PFSK-1 (cell line): ENCODE data around the gene CCIN.

Experiments used
- POLR2AphosphoS5 ChIP-seq: IDR thresholded peaks from 2 replicates; pipeline ENCODE4 v1.6.1; 2012; ENCODE audit warnings: low read depth, mild to moderate bottlenecking, control low read depth, low read length, moderate library complexity
- SIN3A ChIP-seq: IDR thresholded peaks from 2 replicates; pipeline ENCODE4 v1.6.1; 2012; ENCODE audit warnings: mild to moderate bottlenecking, low read length, moderate library complexity, borderline replicate concordance; ENCODE audit not compliant: insufficient read depth
- TAF1 ChIP-seq: IDR thresholded peaks from 2 replicates; pipeline ENCODE4 v1.6.1; 2012; ENCODE audit warnings: low read length, control low read depth, borderline replicate concordance; ENCODE audit not compliant: insufficient read depth

- TF ChIP-seq TAF1 (no peak), POLR2AphosphoS5 (no peak), SIN3A (no peak)
Observed at GRCh38 chr9:36152741-36153438, 16.3 kb upstream of the CCIN start.
